GM19239 (cell line): ENCODE measurements around the gene OPHN1.

Experiments
- DNase-seq: peaks from one replicate; pipeline ENCODE4 v3.0.0; 2011; ENCODE audit warnings: low spot score; ENCODE audit not compliant: insufficient read length
- FAIRE-seq: peaks from 2 replicates; lab custom pipeline; 2011; peaks lifted over from hg19 to GRCh38; lab: Jason Lieb, UNC

The OPHN1 gene

GRCh38 chrX:68433155-68433980 lies at the start of gene OPHN1:
OPHN1 (minus strand) TSS chrX:68433495; CDS start chrX:68433020, 475 bp downstream.
- FAIRE-seq (no peak), DNase-seq (no peak)

GRCh38 chrX:68480969-68481368 lies 47.7 kb upstream of the OPHN1 start:
- FAIRE-seq (no peak), DNase-seq (no peak)

GRCh38 chrX:68464796-68465195 lies 31.5 kb upstream of the OPHN1 start:
- FAIRE-seq (no peak), DNase-seq (no peak)

GRCh38 chrX:68463880-68464279 lies 30.6 kb upstream of the OPHN1 start:
- FAIRE-seq (no peak), DNase-seq (no peak)

GRCh38 chrX:68462653-68463052 lies 29.4 kb upstream of the OPHN1 start:
- no peak for DNase-seq
- no peak for FAIRE-seq

- DNase-seq (no peak), FAIRE-seq (no peak)
Observed at GRCh38 chrX:68462197-68462596, 28.9 kb upstream of the OPHN1 start.

- DNase-seq = no peak
- FAIRE-seq = no peak
Observed at GRCh38 chrX:68461576-68461975, 28.3 kb upstream of the OPHN1 start.

- DNase-seq (no peak), FAIRE-seq (no peak)
Observed at GRCh38 chrX:68461093-68461492, 27.8 kb upstream of the OPHN1 start.

- FAIRE-seq = no peak
- no peak for DNase-seq
Observed at GRCh38 chrX:68455151-68455510, 21.8 kb upstream of the OPHN1 start.

- DNase-seq (no peak), FAIRE-seq (no peak)
Observed at GRCh38 chrX:68454476-68455150, 21.3 kb upstream of the OPHN1 start.

- FAIRE-seq (no peak), DNase-seq (no peak)
Observed at GRCh38 chrX:68451720-68452119, 18.4 kb upstream of the OPHN1 start.

- DNase-seq = no peak
- FAIRE-seq = no peak
Observed at GRCh38 chrX:68443155-68443868, 10.0 kb upstream of the OPHN1 start.

- DNase-seq (no peak), FAIRE-seq (no peak)
Observed at GRCh38 chrX:68440940-68441339, 7.6 kb upstream of the OPHN1 start.

GRCh38 chrX:68440442-68440841 lies 7.1 kb upstream of the OPHN1 start:
- FAIRE-seq (no peak), DNase-seq (no peak)

- DNase-seq = no peak
- FAIRE-seq = no peak
Observed at GRCh38 chrX:68439341-68439740, 6.0 kb upstream of the OPHN1 start.

GRCh38 chrX:68438575-68438974 lies 5.3 kb upstream of the OPHN1 start:
- DNase-seq = no peak
- no peak for FAIRE-seq

GRCh38 chrX:68433981-68434299 lies 645 bp upstream of the OPHN1 start:
- no peak for DNase-seq
- no peak for FAIRE-seq

- FAIRE-seq = no peak
- no peak for DNase-seq
Observed at GRCh38 chrX:68432648-68433047, 647 bp downstream of the OPHN1 start.

- no peak for DNase-seq
- FAIRE-seq = no peak
Observed at GRCh38 chrX:68431836-68432235, 1.5 kb downstream of the OPHN1 start.

GRCh38 chrX:68429216-68429615 lies 4.1 kb downstream of the OPHN1 start:
- no peak for FAIRE-seq
- DNase-seq = no peak

- DNase-seq = no peak
- FAIRE-seq = no peak
Observed at GRCh38 chrX:68428431-68428830, 4.9 kb downstream of the OPHN1 start.
